HPDE6-E6E7 (cell line): ENCODE data around the gene NPY2R.

Experiments
- DNase-seq: peaks from one replicate; pipeline ENCODE4 v3.0.0; 2011; ENCODE audit warnings: missing footprints; ENCODE audit errors: extremely low spot score

Gene NPY2R

DNA sequence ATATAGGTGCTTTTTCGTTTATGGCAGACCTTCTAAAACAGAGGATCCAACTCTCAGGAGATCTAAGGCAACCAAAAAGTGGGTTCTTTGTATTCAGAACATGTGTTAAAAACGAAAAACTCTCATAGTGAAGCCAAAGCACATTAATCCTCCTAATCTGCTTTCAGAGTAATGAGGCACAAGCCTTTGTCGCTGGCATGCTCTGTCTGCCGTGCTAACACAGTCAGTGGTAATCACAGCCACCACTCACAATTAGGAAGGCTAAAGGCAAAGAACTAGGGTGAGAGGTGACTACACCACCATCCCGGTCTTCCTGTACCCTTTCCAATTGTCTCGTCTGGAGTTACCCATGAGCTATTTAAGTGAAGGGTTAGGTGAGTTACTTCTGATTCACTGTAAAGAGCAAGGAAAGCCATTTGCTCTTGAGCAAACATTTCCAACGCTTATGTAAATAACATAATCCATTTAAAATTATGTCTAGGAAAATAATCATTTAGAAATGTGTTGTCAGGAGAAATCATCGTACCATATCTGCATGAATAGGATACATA is 40.7 kb downstream of the NPY2R start:
- DNase-seq, result no peak

DNA sequence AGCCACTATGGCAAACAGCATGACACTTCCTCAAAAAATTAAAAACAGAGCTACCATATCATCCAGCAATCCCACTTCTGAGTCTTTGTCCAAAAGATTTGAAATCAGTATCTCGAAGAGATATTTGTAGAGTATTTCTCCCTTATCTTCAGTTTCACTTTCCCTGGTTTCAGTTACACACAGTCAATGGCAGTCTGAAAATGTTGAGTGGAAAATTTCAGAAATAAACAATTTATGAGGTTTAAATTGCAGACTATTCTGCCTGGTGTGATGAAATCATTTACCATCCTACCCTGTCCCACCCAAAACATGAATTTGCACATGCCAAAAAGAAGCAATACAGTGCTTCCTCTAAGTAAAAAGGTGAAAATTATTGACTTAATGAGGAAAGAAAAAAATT is 43.9 kb downstream of the NPY2R start:
- no peak for DNase-seq

DNA sequence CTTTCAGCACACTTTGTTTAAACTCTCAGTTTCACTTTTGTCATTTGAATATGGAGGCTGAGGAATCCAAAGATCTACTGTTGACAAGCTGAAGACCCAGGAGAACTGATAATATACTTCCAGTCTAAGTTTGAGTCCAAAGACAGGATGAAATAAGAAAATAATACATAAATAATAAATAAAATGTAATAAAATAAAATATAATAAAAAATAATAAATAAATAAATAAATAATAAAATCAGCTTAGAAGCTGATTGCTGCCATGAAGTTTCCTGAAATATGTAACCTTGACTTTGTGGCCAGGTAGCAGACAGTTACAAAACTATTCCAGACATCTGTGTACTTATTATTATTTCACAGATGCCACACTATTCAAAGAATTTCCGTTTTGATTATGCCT is 55.0 kb downstream of the NPY2R start:
- DNase-seq, result no peak

DNA sequence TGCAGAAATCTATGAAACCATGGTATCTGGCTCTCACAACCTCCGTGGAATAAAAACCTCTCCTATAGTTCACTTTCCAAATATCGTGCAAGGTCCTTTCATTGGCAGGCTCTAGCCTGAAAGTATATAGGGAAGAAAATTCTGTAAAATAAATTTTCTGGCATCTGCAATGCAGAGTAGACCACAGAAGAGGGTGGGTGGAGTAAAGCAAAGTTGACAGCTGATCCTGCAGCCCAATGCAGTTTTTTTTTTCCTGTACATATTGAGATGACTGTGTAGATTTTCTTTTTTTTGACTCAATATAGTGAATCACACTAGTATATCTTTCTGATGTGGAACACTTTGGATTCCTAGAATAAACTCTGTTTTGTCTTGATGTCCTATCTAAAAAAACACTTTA is 56.7 kb downstream of the NPY2R start:
- DNase-seq, result no peak
